ENCODE results near the gene LARP6.

DNA sequence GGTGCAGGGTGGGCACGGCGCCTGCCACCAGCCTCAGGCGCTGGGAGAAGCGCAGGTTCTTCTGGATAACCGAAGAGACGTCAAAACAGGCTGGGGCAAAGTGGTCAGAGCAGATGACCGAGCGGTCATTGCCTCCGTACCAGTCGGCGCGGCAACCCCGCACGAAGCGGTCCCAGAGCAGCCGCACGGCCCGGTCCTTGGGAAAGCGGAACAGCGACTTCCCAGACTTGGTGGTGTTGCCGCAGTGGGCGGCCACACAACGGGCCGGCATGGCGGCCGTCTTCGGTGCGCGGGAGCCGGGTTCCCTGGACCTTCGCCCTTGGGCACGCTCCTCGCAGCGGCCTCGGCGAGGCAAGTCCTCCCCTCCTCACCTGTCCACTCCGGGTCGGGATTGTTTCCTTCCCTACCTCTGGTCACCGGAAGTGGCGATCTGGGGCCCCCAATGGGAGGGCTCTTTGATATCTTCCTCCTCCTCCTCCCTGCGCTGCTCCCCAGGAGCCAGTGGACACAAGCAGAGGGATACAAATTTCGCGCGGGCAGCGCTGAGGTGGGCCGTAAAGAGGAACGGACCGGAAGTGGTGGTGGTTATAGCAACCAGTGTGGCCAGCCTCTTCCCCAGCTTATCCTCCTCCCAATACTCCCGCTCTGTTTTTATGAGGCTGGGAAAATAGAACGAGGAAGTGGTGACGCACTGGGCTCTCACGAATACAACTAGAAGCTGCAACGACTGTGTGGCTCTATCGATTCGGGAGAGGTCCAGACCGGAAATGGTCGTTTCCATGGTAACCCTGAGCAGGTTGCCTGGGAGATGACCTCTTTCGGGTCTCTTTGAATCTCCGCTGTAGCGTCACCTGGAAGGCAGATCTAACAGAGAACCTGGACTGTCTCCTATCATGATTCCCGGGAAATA, 38.3 kb upstream of the LARP6 start, which contains the start of the genes LRRC49 and THAP10:
- TF ChIP-seq TAF1 (IDR thresholded peaks at IDR 0.05; ENCODE audit: borderline replicate concordance, insufficient read depth, low read length) (no peak), POLR2AphosphoS5 (IDR thresholded peaks at IDR 0.05; ENCODE audit: low read depth, low read length) (peak; percentile 57), REST (IDR thresholded peaks at IDR 0.05; ENCODE audit: insufficient read depth in 1 of 2, low read depth in 2 of 2, low read length in 2 of 2) (no peak), SIN3A (IDR thresholded peaks at IDR 0.05; ENCODE audit: borderline replicate concordance, insufficient read depth, low read length) (no peak)

All from PFSK-1 (cell line).